HG02938 (cell line): ENCODE measurements around the gene ZNF385B.
A peak's percentile ranks its signal among the peaks of the same experiment; 100 is the strongest.

Experiments
- ATAC-seq: cut with Tn5 transposase; IDR thresholded peaks from one replicate; pipeline ENCODE4 v1.9.1; 2021; ENCODE audit warnings: mild to moderate bottlenecking, moderate library complexity; ENCODE audit not compliant: unreplicated experiment

ZNF385B gene

DNA sequence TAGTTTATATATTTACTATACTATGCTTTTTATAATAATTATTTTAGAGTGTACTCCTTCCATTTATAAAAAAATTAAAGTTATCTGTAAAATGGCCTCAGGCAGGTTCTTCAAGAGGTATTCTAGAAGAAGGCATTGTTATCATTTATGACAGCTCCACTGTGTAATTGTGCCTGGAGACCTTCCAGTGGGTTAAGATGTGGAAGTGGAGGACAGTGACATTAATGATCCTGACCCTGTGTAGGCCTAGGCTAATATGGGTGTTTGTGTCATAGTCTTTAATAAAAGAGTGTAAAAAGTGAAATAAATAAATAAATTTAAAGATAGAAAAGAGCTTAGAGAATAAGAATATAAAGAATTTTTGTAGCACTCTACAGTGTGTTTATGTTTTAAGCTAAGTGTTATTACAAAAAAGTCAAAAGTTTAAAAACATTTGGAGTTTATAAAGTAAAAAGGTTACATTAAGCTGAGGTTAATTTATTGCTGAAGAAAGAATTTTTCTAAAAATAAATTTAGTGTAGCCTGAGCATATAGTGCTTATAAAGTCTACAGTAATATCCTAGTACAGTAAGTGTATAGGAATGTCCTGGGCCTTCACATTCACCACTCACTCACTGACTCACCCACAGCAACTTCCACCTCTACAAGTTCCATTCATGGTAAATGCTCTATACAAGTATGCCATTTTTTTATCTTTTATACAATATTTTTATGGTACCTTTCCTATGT is 406.8 kb downstream of the ZNF385B start:
- no peak for ATAC-seq

DNA sequence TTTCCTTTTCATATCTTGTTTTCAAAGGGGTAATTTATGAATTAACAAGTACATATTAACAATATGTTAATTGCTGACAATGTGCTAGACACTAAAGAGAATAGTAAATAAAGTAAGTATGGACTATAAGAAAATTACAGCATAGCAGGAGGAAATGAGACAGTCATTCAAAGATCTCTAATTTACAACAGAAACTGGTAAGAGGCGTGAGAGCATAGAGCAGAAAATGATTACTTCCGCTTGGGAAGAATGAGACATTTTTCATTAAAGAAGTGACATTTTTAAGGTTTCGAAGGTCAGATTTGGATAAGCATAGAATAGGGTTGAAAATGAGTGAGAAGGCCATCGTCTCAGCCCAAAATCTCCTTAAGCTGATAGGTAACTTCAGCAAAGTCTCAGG is 412.4 kb downstream of the ZNF385B start:
- ATAC-seq = no peak

DNA sequence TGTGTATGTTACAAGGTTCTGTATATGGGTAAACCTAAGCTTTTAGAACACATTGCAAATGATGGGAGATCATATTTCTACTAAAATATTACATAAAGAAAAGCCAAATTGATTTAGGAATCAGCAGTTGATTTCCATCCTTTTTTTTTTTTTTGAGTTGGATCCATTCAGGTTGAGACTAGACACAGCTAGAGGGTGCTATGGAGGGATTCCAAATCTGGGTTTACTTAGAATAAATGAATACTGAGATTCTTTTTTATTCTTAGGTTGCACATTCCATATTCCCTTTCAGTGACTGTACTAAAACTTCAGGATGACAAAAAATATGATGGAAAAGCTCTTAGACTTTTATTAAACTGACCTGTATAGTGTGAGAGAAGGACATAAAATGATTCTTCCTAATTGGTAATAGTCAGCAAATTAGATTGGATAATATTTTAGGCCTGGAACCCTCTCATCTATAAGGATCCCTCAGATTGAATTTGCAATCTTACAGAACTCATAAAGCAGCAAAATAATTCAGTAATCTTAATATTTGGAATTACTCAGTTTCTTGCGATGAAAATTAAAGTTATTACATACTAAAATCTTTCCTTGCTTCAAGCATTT is 413.5 kb downstream of the ZNF385B start:
- ATAC-seq = no peak

DNA sequence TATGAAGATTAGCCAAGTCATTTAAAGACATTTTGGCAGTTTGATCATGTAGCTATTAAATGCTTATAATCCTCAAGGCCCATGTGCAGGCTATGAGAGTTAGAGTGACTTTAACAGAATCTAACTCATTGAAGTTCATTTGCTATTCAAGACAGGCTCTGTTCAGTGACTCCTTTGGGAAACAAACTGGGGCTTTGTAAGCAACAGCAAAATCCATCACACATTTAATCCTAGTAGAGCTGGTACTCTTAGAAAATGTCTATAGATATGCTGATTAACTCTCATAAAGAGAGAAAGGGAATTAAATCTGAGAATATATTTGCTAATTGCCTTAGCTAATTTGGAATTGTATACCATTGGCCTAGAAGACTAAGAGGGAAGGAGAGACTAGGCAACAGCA is 414.0 kb downstream of the ZNF385B start:
- ATAC-seq = no peak

DNA sequence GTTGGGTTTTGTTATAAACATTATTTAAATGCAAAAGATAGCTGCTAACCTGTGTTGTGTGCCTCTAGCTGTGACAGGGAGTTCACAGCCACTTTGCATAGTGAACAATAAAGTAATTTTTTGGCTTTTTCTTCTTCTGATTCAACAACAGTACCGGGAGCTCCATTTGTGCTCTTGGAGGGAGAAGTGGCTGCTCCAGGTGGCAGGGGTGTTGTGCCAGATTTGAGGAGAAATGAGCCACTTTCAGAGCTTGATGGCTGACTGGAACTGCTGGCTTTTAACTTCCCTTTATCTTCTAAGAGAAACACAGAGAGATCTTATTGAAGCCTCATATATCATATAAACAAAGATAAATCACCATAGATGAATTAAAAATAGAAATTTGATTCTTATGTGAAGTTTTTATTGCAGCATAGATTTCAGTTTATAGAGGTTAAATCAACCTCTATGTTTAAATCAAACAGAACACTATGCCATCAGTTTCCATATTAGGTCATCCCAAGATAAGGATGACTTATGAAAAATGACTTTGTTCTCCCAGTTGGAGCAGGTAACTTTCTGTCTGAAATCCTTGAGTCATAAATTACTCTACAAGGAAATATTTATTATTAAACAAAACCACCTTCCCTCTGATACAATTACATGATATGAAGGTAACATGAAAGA is 414.8 kb downstream of the ZNF385B start:
- no peak for ATAC-seq

DNA sequence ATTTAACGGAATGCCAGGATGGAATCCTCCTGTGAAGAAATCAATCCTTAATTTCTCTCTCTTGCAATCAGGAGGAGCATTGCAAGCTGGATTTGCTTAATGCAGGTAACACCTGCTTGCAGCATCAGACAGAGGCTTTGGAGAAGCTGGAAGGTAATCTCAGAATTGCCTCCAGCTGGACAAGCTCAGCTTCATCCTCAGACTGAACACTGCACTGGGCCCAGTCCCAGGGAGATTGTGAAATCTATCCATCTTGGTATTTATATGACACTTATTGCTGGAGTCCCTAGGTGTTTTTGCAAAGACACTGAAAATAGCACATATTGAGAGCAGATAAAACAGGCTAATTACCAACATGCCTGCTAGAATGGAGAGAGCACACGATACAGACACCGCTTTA is 417.4 kb downstream of the ZNF385B start:
- ATAC-seq = no peak

DNA sequence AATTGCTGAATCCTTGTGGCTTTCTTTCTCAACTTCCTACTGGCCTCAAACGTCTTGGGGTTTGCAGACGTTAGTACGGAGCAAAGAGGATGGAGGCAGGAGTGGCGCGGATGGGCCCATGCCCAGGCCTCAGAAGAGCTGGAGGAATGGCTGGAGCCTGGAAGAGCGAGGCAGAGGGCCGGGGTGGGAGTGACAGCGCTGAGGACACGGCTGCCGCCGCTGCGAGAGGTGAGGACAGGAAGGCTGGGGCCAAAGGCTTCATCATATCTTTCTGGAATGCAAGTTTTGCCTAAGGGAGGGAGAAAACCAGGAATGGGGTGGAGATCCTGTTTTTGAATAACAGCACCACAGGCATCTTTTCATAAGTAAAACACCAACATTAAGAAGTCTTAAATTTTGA is 418.2 kb downstream of the ZNF385B start:
- no peak for ATAC-seq

DNA sequence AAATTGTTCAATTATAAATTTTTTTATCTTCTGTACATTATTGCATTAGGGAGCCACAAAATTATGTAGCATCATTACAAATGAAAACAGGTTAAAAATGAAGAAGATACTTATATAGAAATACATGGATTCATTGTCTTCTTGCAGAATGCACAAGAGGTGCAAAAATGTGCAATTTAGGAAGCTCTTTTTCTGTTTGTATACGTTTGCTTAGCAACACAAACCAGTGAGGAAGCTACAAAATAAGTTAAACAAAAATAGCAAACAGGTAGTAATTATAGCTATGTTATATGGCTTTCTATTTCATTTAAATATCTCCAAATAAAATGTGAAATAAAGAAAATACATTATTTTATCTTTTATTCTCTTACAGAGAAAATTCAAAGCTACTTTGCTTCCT is 419.2 kb downstream of the ZNF385B start:
- ATAC-seq = no peak

DNA sequence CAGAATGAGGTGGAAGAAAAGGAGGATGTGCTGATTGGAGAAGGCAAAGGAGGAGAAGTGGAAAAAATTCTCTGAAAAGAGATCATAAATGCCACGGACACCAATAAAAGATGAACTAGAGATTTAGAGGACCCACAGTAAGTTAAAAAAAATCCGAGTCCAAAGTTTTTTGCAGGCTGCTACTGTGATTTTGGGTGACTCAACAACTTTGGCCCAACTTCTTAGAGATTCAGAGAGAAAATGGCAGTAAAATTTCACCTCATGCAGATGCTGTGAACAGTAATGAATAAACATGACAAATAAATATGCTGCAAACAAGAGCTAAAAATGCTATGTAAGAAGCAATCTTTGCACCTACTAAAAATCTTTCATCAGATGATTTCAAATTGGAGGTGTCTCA is 419.9 kb downstream of the ZNF385B start:
- no peak for ATAC-seq

DNA sequence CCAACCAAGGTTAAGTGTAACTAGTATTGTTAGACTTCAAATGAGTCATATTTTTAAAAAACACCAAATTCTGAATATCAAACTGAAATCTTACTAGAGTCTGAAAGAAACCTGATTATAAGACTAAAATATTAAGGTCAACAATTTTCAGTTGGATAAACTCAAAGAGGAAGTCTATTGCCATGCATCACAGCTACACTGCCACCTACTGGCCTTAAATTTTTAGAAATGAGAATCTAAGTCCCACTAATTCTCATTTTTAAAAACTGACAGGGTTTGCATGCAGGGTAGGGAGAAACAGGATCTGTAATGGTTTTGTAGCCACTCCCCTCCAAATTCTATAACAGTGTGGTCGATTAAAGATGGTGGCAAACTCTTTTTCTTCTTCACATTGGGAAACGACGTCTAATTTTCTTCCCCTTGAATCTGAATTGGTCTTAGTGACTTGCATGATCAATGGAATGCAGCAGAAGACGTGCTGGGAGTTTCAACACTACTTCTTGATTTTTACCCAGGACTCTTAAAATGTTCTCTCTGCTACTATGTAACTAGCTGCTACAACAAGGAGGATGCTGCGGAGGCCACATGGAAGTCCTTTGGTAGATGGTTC is 420.7 kb downstream of the ZNF385B start:
- peak; percentile 75 for ATAC-seq

DNA sequence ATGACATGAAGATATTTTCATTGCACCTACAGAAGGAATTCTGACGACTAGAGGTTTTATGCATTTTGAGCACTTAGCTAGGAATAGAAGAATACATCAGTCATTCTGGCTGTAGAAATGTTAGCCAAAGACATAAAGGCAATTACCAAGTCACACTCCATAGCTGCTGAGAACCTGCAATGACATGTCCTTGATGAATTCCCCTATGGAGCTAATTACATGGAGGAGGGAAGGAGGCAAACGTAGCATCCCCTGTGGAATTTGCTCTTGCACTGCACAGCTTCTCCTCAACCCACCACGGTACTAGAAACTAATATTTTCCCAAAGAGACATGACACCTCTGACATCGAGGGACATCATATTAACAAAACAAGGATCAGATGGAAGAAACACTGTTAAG is 422.8 kb downstream of the ZNF385B start:
- ATAC-seq = no peak

DNA sequence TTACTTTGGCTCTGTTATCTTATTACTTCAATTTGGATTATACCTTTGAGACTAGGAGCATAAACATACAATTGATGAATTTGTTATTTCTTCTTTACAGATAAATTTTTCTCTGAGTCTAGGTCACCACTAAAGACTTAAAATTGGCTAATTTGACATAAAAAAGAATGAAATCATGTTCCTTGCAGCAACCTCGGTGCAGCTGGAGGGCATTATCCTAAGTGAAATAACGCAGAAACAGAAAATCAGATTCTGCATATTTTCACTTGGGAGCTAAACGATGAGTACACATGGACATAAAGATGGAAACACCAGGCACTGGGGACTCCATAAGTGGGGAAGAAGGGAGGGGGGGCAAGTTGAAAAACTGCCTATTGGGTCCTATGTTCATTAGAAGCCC is 424.0 kb downstream of the ZNF385B start:
- ATAC-seq = no peak

DNA sequence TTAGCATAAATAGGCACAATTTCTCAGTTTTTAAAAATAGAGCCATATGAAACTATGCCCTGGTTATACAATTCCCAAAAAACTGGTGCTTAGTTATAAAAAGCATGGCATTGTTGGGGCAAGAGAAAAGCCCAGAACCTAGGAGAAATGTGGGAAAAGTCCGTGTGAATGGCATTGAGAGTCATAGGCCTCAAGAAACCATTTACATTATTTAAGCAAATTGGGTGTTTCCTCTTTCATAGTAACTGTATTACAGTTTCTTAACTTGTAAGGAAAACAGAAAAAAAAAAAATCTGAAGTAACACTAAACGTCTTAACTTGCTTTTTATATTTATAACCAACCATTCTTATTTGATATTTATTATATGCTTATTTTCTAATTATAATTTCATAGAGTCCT is 425.8 kb downstream of the ZNF385B start:
- no peak for ATAC-seq

DNA sequence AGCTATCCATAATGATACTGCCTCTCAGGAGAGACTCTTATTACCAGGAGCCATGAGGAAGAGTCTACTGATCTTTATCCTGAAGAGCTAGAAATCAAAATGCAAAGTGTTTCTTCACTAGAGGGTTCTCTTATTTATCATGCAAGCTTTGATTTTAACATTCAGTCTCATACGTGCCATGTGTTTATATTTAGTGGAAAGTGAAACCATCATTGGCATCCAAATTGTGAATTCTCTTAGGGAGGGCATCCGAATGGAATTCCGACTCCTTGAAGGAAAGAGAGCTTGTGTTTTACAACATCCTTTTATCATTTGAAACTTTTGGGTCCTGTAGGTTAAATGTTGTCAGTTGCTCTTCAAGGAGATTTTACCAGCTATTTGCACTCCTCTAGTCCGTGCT is 426.4 kb downstream of the ZNF385B start:
- no peak for ATAC-seq

DNA sequence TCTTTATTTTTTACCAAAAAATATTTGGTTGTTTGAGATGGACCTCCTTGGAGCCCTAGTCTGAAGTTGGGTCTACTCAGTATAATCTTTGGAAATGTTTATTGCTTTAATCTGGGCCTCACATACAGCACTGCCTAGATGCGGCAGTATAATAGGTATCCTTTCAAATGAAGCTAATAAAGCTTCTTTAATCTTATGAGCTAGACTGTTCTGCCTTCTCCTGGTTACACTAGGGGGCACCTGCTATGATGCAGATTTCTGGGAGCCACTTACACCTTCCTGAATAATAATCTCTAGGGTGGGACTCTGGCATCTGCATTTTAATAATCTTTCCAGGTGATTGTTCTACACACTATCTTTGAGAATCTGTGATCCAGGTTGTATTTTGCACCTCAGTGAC is 427.1 kb downstream of the ZNF385B start:
- no peak for ATAC-seq

DNA sequence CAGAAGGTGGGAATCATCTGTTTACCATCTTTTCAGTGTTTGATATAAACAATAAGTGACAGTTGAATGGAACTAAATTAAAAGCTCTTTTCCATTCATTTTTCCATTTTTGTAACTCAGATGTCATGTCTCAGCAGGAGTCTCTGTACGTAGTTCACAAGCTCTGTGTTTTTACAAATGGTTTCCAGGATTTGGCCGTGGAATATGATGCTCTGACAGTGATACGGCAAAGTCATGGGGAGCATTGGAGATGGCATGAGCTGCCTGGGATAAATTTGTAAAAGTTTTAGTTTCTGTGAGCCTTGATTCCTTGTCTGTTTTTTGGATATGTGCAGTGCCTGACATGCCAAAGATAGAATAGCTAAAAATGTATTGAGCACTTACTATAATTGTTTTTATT is 428.7 kb downstream of the ZNF385B start:
- ATAC-seq = no peak

DNA sequence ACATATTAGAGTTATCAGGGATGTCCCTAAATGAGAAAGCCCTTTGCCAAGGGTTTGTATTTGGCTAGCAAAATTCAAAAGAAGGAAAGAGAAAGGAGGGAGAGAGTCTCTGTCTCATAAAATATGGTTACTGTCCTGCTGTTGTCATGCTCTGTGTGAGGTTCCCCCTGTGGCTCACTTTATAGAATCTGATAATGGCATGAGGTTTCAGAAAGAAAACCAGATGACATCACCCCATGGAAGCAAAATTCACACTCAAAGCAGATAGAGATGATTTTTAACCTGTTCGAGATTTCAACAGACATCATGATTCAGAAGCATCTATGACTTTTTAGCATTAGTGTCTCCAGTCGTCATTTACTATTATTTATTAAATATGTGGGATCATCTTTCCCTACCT is 431.8 kb downstream of the ZNF385B start:
- ATAC-seq = no peak

DNA sequence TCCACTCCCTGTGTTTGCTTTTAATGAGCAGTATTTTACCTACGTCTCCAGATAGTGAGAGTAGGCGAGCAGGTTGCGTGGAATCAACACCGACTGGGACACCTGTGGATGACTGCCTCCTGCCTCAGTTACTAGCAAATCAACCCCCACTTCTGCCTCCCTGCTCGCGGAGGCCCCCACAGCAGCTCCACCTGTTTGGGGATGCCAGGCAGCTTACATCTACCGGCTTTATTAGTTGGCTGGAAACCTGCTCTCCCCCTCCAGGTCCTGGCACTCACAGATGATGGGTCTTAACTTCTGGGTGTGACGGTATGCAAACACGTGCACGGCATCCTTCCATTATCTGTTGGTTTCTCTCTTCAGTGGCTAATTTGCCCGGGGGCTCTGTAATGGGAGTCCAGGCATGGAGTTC is 432.3 kb downstream of the ZNF385B start:
- ATAC-seq = no peak

DNA sequence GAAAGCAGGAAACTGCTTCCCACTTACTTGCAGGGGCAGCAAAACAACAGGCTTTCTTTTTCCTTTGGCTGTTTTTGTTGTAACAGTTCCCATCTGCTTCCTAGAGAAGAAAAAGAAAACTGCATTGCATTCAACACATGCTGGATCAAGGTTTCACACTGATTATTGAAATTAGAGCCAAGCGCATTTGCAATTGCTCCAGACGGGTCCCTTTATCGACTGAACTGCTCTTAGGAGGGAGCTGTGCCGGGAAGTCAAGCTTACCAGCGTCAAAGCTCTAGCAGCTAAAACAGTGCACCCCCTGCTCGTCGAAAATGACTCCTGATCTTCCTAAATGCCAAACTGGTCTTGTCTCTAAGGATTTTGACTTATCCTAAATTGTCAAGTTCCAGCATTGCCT is 432.8 kb downstream of the ZNF385B start:
- ATAC-seq = no peak

DNA sequence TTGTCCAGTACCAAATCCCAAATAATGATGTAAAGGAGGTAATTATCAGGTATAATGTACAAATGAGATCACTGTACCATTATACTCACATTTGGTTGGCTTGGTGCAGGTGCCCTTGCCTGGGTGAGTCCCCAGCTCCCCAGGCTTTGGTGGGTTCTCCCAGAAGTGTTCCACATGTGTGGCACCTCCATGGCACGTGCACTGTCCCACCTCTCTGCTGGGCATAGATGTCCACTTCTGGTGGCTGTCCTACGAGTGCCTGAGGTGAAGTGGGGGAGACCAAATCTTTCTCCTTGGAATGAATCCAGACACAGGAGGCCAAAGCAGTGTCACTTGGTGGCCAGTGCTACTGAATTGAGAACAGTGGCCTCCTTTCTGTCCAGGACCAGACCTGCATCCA is 434.3 kb downstream of the ZNF385B start:
- ATAC-seq = no peak

DNA sequence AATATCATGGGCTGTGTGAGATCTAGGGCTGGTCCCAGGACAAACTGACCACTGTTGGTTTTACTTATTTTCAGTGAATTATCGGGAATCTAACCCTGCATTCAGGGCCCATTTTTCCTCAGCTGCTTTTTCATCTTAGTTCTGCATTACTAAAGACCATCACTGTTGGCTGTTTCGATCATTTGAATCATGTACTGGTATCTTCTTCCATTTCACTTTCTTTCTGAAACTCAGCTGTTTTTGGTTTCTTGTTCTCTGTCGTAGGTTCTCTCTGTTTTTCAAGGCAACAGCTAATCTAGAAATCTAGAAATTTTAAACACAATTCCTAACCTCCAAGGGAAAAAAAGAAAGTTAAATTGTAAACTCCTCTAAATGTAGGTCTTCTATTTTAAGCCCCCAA is 436.8 kb downstream of the ZNF385B start:
- no peak for ATAC-seq

DNA sequence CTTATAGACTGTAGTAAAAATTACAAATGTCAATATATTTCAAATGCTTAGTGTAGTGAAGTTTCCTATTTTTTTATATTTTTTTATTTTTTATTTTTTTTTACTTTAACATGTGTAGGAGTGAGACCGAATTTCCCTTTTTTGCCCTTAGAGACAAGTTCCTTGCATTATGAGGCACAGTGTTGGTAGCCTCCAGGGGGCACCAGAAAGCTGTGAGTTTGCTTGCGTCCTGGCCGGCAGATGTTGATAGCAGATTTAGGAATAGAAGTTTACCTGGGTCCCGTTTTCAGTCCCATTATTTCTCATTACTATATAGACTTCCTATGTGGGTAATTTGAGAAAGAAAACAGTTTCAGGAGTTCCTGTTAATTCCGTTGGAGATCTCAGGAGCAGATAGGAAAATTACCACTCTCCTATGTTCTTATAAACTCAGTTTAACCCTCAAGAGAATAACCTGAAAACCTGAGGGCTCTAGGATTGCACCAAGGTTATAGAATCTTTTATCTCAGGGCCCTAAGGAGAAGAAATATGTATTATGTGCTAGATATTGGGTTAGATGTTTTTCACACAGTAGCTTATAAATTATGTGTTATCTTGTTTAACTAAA is 439.3 kb downstream of the ZNF385B start:
- ATAC-seq = peak; percentile 75
